Endothelial cell of umbilical vein (primary cell): ENCODE data around the gene SPDYE4. TPM values are rescaled to one million over a fixed set of nuclear protein-coding genes. Genes with fewer than 3 reads are reported as not detected.
"Not testable (repeated sequence)": the region's sequence is repeated elsewhere in the genome, so short reads cannot be mapped to it uniquely, and the experiment has no call there.

Experiments used
- BruUV-seq: library from RNA; stranded (reverse); fragments of 400-500 nt; replicated peaks from 2 replicates; lab custom pipeline; 2021; lab: Mats Ljungman, UMichigan
- CTCF ChIA-PET: fragments of 300-600, 350-600 bp; sonication (Branson Sonifier 250); formaldehyde crosslinking; loops from one replicate; lab custom pipeline; 2021; ENCODE audit warnings: antibody characterized with exemption, inconsistent platforms; lab: Charles Lee
- POLR2A ChIA-PET: fragments of 300-600, 350-600 bp; sonication (Branson Sonifier 250); formaldehyde crosslinking; loops from one replicate; lab custom pipeline; 2021; ENCODE audit warnings: antibody characterized with exemption, inconsistent platforms; lab: Charles Lee
- DNase-seq: peaks from one replicate; pipeline ENCODE4 v3.0.0-alpha.2; 2011; ENCODE audit warnings: low read depth, low spot score
- FAIRE-seq: peaks from 2 replicates; lab custom pipeline; 2011; peaks lifted over from hg19 to GRCh38; lab: Jason Lieb, UNC
- H2AFZ ChIP-seq: 2 replicates; pipeline ENCODE4 v1.6.0; 2012; ENCODE audit warnings: low read depth, low read length, control low read depth, inconsistent platforms
- H3K27ac ChIP-seq: 2 replicates; pipeline ENCODE4 v1.5.1; 2011; ENCODE audit warnings: low read depth, mild to moderate bottlenecking, control low read depth, low read length, moderate library complexity; ENCODE audit not compliant: insufficient read depth
- H3K27me3 ChIP-seq, 2 experiments: 2 replicates each; pipeline versions ENCODE4 v1.6.0 to v1.6.1; 2011; ENCODE audit warnings: low read length in 2 of 2, mixed read lengths in 1 of 2; ENCODE audit not compliant: control insufficient read depth in 2 of 2, insufficient read depth in 2 of 2
- H3K36me3 ChIP-seq, 2 experiments: 2 replicates in 1 of 2; 3 replicates in 1 of 2; pipeline ENCODE4 v1.5.1; 2011; ENCODE audit warnings: low read length in 2 of 2, mild to moderate bottlenecking in 1 of 2, moderate library complexity in 1 of 2; ENCODE audit not compliant: control insufficient read depth in 2 of 2, insufficient read depth in 2 of 2; ENCODE audit errors: extremely low read depth in 1 of 2
- H3K4me1 ChIP-seq: 3 replicates; pipeline ENCODE4 v1.5.1; 2011; ENCODE audit warnings: mild to moderate bottlenecking, low read length; ENCODE audit not compliant: control insufficient read depth, insufficient read depth; ENCODE audit errors: extremely low read depth
- H3K4me2 ChIP-seq: 2 replicates; pipeline ENCODE4 v1.6.1; 2011; ENCODE audit warnings: low read length, control low read depth, mixed read lengths; ENCODE audit not compliant: insufficient read depth
- H3K4me3 ChIP-seq, 3 experiments: fragments of 200-600 bp in 1 of 3; sonication (generic), shearing (Covaris generic) in 1 of 3; replicated peaks in 1 of 3; 2 replicates each; pipeline ENCODE4 v1.5.1; 2011 to 2016; ENCODE audit warnings: control low read depth in 3 of 3, low read length in 3 of 3, mild to moderate bottlenecking in 2 of 3, inconsistent platforms in 1 of 3, low read depth in 1 of 3, moderate library complexity in 1 of 3; ENCODE audit not compliant: insufficient read depth in 1 of 3
- H3K79me2 ChIP-seq: 2 replicates; pipeline ENCODE4 v1.6.0; 2012; ENCODE audit warnings: low read length, inconsistent platforms; ENCODE audit not compliant: control insufficient read depth, insufficient read depth
- H3K9ac ChIP-seq: replicated peaks from 2 replicates; pipeline ENCODE3; 2011; ENCODE audit warnings: low read length, control low read depth; ENCODE audit not compliant: insufficient read depth; ENCODE audit errors: extremely low read depth
- H3K9me1 ChIP-seq: replicated peaks from 3 replicates; pipeline ENCODE4 v1.6.0; 2011; ENCODE audit warnings: mild to moderate bottlenecking, low read length; ENCODE audit not compliant: control insufficient read depth, insufficient read depth; ENCODE audit errors: extremely low read depth
- H3K9me3 ChIP-seq: replicated peaks from 2 replicates; pipeline ENCODE4 v1.5.1; 2012; ENCODE audit warnings: low read length, inconsistent platforms; ENCODE audit not compliant: control insufficient read depth, insufficient read depth
- H4K20me1 ChIP-seq: replicated peaks from 2 replicates; pipeline ENCODE3; 2011; ENCODE audit warnings: mild to moderate bottlenecking, low read length; ENCODE audit not compliant: control insufficient read depth, insufficient read depth; ENCODE audit errors: extremely low read depth
- POLR2A ChIP-seq: IDR thresholded peaks from 2 replicates; pipeline ENCODE4 v1.6.1; 2012; ENCODE audit warnings: low read depth, mild to moderate bottlenecking, control low read depth, low read length
- dilution Hi-C: fragments of 300-500 bp; cut with MboI; formaldehyde crosslinking; loops from one replicate; pipeline ENCODE4 v1.15.0; 2019; ENCODE audit warnings: low sequenced_read_pairs; ENCODE audit not compliant: extremely low pct_ligation_motif_present
- intact Hi-C: fragments of 100-400 bp; cut with micrococcal nuclease; formaldehyde crosslinking; loops from one replicate; pipeline ENCODE4 v1.10.0; 2022
- polyA plus RNA-seq, 4 experiments: library from polyadenylated mRNA; depleted of rRNA in 3 of 4; stranded (reverse) in 3 of 4; unstranded in 1 of 4; fragments of >200 nt; gene quantifications; 2 replicates each; pipeline versions ENCODE4 v1.2.1 to v1.2.3, GENCODE V29; 2011 to 2012; ENCODE audit warnings: missing spikeins in 1 of 4
- total RNA-seq: library from RNA; stranded (reverse); gene quantifications from 2 replicates; pipeline ENCODE4 v1.2.3, GENCODE V29; 2021
- TF ChIP-seq, protein P1 (sequence below), 2 donors: IDR thresholded peaks; 1 replicate in 1 of 2; 2 replicates in 1 of 2; pipeline ENCODE4 v1.5.1; 2011; ENCODE audit warnings: low read length in 2 of 2, mild to moderate bottlenecking in 2 of 2, moderate library complexity in 2 of 2, control low read depth in 1 of 2, inconsistent platforms in 1 of 2, low read depth in 1 of 2; ENCODE audit not compliant: insufficient read depth in 1 of 2; ENCODE audit errors: extremely low read depth in 1 of 2

Gene SPDYE4
- total and polyA plus RNA-seq, 2 donors (not counting 3 experiments of a cell fraction or from before 2014, with no cell fraction given) = not detected

DNA sequence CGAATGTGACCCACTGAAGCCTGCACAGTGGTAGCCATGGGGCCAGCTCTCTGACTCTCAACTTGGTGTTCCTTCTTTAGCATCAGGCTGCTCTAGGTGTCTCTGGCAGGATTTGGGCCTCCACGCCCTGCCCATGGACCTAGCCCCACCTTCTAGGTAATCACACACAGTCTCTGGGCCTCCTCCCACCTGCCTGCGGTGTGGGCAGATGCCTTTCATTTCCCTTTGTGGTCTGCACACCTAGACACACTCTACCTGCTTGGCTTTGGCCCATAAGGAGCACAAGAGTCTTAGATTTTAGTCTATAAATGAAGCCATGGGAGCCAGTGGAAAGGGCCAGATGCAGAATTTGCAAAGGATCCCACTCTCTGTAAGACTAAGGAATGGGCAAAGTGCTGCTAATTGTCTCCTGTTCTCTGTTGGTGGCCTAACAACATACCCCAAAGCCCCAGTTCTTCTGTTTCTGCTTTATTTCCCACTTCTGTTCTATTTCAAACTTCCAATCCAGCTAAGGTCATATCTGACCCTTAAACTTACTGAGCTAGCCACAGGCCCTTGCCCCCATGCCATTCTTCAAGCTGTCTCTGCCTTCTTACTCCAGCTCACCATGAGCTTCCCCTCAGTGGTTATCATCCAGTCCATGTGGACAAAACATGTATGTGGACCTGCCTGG is 48.0 kb upstream of the SPDYE4 start:
- H3K9me3 ChIP-seq = no peaks in the 10 kb centered on the region
- H3K79me2 ChIP-seq = no peaks in the 10 kb centered on the region
- BruUV-seq = no TSS peak
- no peaks in the 10 kb centered on the region for H3K36me3 ChIP-seq
- H3K4me1 ChIP-seq = no peaks in the 10 kb centered on the region
- no peaks in the 10 kb centered on the region for H4K20me1 ChIP-seq
- TF ChIP-seq, protein P1, sequence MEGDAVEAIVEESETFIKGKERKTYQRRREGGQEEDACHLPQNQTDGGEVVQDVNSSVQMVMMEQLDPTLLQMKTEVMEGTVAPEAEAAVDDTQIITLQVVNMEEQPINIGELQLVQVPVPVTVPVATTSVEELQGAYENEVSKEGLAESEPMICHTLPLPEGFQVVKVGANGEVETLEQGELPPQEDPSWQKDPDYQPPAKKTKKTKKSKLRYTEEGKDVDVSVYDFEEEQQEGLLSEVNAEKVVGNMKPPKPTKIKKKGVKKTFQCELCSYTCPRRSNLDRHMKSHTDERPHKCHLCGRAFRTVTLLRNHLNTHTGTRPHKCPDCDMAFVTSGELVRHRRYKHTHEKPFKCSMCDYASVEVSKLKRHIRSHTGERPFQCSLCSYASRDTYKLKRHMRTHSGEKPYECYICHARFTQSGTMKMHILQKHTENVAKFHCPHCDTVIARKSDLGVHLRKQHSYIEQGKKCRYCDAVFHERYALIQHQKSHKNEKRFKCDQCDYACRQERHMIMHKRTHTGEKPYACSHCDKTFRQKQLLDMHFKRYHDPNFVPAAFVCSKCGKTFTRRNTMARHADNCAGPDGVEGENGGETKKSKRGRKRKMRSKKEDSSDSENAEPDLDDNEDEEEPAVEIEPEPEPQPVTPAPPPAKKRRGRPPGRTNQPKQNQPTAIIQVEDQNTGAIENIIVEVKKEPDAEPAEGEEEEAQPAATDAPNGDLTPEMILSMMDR (IDR thresholded peaks at IDR 0.05; ENCODE audit: extremely low read depth in 1 of 2, insufficient read depth in 1 of 2, low read depth in 1 of 2, low read length in 2 of 2) = no peak
- no peak for TF ChIP-seq POLR2A
- intact Hi-C loops (no loop called here), dilution Hi-C loops (no loop called here)
- H3K27me3 ChIP-seq = no peaks in the 10 kb centered on the region
- FAIRE-seq = no peak
- H3K4me2 ChIP-seq = no peak overlapping the region
- H3K9ac ChIP-seq = no peak overlapping the region
- DNase-seq = no peak
- no peak overlapping the region for H3K27ac ChIP-seq
- ChIA-PET CTCF (interaction anchor here (0.8 kb wide), 1 partner anchor 21 kb away, joined by 3 read pairs; no protein-coding TSS in a partner anchor), POLR2A (no interaction called here)
- no peaks in the 10 kb centered on the region for H3K9me1 ChIP-seq
- H3K4me3 ChIP-seq = no peak overlapping the region
- H2AFZ ChIP-seq = no peak overlapping the region

DNA sequence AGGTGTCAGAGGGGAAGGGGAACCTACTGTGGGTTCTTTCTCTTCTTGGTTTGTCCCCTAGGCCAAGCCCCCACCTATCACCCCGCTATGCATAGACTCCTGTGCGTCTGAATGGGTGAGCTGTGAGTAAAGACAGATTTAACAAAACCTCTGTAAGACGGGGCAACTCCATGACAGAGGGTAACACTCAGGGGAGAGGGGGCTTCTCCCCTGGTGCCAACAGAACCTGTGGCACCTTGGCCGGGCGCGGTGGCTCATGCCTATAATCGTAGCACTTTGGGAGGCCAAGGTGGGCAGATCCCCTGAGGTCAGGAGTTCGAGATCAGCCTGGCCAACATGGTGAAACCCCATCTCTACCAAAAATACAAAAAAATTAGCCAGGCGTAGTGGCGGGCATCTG is 47.0 kb upstream of the SPDYE4 start:
- FAIRE-seq, intact Hi-C loops, H3K4me3 ChIP-seq, H3K9ac ChIP-seq, H3K27me3 ChIP-seq, H3K9me3 ChIP-seq, H2AFZ ChIP-seq, dilution Hi-C loops, H3K79me2 ChIP-seq, H3K4me2 ChIP-seq, H3K27ac ChIP-seq, H3K36me3 ChIP-seq, H3K4me1 ChIP-seq, DNase-seq, H4K20me1 ChIP-seq, CTCF ChIA-PET, POLR2A ChIA-PET, H3K9me1 ChIP-seq, BruUV-seq: not testable (repeated sequence)
